K562 treated with DMSO at 1 percent for 12 hours (cell line): ENCODE measurements around the gene MRGPRX4. TPM values are rescaled to one million over a fixed set of nuclear protein-coding genes. Genes with fewer than 3 reads are reported as not detected.

ENCODE experiments used
- total RNA-seq: library from RNA; unstranded; fragments of 300-600 nt; gene quantifications from 2 replicates; pipeline ENCODE4 v1.2.3, GENCODE V29; 2022; ENCODE audit not compliant: insufficient read depth

Gene MRGPRX4
- not detected in 2 replicates for total RNA-seq

GRCh38 chr11:18172666-18173065, at the start of gene MRGPRX4:
TSS of gene MRGPRX4 (plus strand) at chr11:18172837. CDS start at chr11:18173257, 420 bp downstream.

DNA sequence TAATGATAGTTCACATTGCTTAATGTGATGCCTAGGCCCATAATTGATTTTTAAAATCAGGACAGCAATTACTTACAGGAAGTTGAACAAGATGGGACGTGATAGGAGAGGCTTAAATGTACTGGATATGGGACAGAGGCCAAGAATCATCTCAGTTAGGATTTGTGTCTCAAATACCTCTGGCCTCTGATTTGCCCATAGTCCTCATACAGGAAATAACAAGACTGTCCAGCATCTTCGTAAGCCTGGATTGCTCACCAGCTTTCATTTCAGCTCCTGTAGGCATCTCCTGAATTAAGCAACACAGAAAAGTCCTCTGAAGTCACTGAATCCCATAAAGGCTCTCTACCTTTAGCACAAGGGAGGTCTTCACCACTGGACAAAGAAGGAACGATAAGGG, 40.3 kb upstream of the MRGPRX4 start, which contains the start of gene MRGPRX3:
Gene MRGPRX3 (plus strand): TSS at position 231 of the 400 bp plus-strand sequence. CDS start 4,632 bp downstream, outside the sequence.

Other genes starting within 250 kb of the MRGPRX4 start
- gene SERGEF, start 159.8 kb upstream of the MRGPRX4 start, total RNA-seq, result 31.4 and 64.8 TPM in 2 replicates
- 0.73 TPM in 1 of 2 replicates, not detected in the other for gene TPH1, start 126.6 kb upstream of the MRGPRX4 start, total RNA-seq
- 17.3 and 22.1 TPM in 2 replicates for gene SAAL1, start 66.8 kb upstream of the MRGPRX4 start, total RNA-seq
- gene MRGPRX3, start 40.3 kb upstream of the MRGPRX4 start, total RNA-seq, result not detected in 2 replicates
- not detected in 2 replicates for gene SAA4, start 64.0 kb downstream of the MRGPRX4 start, total RNA-seq
- gene SAA2, start 75.8 kb downstream of the MRGPRX4 start, total RNA-seq, result not detected in 2 replicates
- not detected in 2 replicates for gene SAA1, start 93.4 kb downstream of the MRGPRX4 start, total RNA-seq
- gene HPS5, start 149.3 kb downstream of the MRGPRX4 start, total RNA-seq, result 8.5 and 18.4 TPM in 2 replicates
- gene GTF2H1, start 149.7 kb downstream of the MRGPRX4 start, total RNA-seq, result 18.1 and 40.7 TPM in 2 replicates
- 176 and 223 TPM in 2 replicates for gene LDHA, start 221.7 kb downstream of the MRGPRX4 start, total RNA-seq
- not detected in 2 replicates for gene LDHC, start 239.5 kb downstream of the MRGPRX4 start, total RNA-seq